Erythroblast (primary cell): ENCODE results near the gene ROPN1L.

ENCODE experiments used
- DNase-seq, 2 experiments: peaks; one replicate each; lab custom pipeline; 2025; lab: John Stamatoyannopoulos, UW
- GATA1 ChIP-seq: IDR thresholded peaks from 2 replicates; pipeline ENCODE4 v1.6.1; 2011; ENCODE audit warnings: low read depth, mild to moderate bottlenecking, control low read depth, low read length, moderate library complexity
- POLR2A ChIP-seq: IDR thresholded peaks from 2 replicates; pipeline ENCODE4 v1.6.1; 2011; ENCODE audit warnings: mild to moderate bottlenecking, low read length

Gene ROPN1L

GRCh38 chr5:10418654-10419345, 22.9 kb upstream of the ROPN1L start:
- DNase-seq: no peak

GRCh38 chr5:10420468-10420867, 21.2 kb upstream of the ROPN1L start:
- TF ChIP-seq GATA1: no peak
- TF ChIP-seq POLR2A: no peak

More at GRCh38 chr5:10418654-10419345, 22.9 kb upstream of the ROPN1L start:
- TF ChIP-seq POLR2A: no peak
- TF ChIP-seq GATA1: no peak

GRCh38 chr5:10420932-10421331, 20.7 kb upstream of the ROPN1L start:
- peak in 1 of 2 experiments; percentile 59 for DNase-seq
- TF ChIP-seq POLR2A (no peak), GATA1 (no peak)

More at GRCh38 chr5:10420468-10420867, 21.2 kb upstream of the ROPN1L start:
- peak in 1 of 2 experiments; percentile 29 for DNase-seq

DNA sequence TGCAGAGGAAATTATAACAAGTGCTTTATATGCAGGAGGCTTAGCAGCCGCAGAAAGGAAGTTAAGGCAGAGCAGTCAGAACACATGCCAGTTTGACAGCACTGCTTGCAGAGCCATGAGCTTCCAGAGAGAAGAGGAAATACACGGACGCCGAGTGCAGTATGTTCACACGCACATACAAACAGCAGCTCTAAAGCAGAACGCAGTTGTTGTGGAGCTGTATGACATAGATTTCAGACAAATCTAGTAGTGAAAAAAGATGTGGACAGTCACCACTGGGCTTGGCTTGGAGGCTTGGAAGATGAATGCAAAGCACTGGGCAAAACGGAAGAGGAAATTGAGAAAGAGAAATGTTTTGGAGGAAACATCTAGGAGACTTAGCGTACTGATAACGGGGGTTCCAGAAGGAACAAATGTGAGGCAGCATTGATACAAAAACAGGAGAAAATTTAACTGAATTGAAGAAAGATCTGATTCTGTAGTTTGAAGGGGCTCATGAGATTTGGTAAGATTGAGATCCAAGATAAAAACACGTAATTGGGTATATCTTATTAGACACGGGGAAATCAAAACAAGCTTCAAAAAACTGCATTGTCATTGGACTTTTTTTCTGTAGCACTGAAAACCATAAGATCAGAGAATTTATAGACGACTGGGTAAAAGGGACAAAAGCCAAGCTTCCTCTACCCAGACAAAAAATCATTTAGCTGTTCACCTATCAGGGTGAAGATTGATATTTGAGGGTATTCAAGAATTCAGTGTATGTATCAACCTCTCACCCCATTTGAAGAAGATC, 19.6 kb upstream of the ROPN1L start:
- no peak for TF ChIP-seq GATA1
- no peak for TF ChIP-seq POLR2A
- peak in 1 of 2 experiments; percentile 28 for DNase-seq

- DNase-seq: no peak
- TF ChIP-seq GATA1 (no peak), POLR2A (no peak)
Observed at GRCh38 chr5:10423022-10423421, 18.7 kb upstream of the ROPN1L start.

GRCh38 chr5:10424124-10424731, 17.5 kb upstream of the ROPN1L start:
- TF ChIP-seq GATA1 (no peak), POLR2A (no peak)
- DNase-seq: peak; percentile 47 to 59

- TF ChIP-seq GATA1 (no peak), POLR2A (no peak)
- DNase-seq: no peak
Observed at GRCh38 chr5:10427201-10427600, 14.5 kb upstream of the ROPN1L start.

DNA sequence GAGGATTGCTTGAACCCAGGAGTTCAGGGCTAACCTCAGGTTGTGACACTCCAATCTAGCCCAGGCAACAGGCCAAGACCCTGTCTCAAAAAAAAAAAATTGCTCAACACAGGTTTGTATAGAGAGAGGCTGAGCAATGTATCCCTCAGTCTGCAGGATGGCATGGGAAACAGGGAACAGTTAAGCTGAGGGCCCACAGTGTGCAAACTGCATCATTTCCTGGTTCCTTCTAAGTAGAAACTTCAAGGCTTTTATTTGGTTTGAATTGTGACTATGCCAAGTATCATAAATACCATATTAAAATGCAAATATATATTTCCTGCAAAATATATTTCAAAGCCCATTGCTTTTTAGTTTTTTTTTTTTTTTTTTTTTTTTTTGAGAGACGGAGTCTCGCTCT, 13.7 kb upstream of the ROPN1L start:
- no peak for DNase-seq
- TF ChIP-seq POLR2A (no peak), GATA1 (no peak)

DNA sequence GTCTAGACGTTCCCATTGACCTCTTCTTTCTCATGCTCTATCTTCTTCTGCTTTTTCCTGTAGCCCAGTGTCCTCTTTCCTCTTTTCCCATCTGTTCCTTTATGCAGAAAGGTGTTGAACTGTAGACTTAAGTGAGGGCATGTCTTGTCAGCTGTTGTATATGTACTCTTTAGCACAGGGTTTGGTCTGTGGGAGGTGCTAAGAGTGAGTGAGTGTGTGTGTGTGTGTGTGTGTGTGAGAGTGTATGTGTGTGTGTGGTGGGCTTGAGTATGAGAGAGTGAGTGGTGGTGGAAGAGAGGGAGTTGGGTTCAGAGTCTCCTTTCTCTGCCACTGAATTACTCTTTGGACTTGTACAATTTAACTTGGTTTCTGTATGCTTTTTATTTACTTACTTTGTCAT, 10.3 kb upstream of the ROPN1L start:
- DNase-seq: no peak
- TF ChIP-seq POLR2A: no peak
- TF ChIP-seq GATA1: no peak

- no peak for DNase-seq
- TF ChIP-seq GATA1 (no peak), POLR2A (no peak)
Observed at GRCh38 chr5:10432059-10433008, 9.3 kb upstream of the ROPN1L start.

GRCh38 chr5:10434392-10434791, 7.3 kb upstream of the ROPN1L start:
- no peak for DNase-seq
- TF ChIP-seq POLR2A: no peak
- no peak for TF ChIP-seq GATA1

GRCh38 chr5:10438301-10438700, 3.4 kb upstream of the ROPN1L start:
- TF ChIP-seq POLR2A: no peak
- no peak for TF ChIP-seq GATA1
- DNase-seq: no peak

GRCh38 chr5:10439692-10440091, 2.0 kb upstream of the ROPN1L start:
- TF ChIP-seq GATA1: no peak
- no peak for TF ChIP-seq POLR2A
- DNase-seq: peak in 1 of 2 experiments; percentile 17
